ENCODE measurements around the gene HADH.
"Not testable (repeated sequence)": the region's sequence is repeated elsewhere in the genome, so short reads cannot be mapped to it uniquely, and the experiment has no call there.

GRCh38 chr4:107967519-107967918 is 22.2 kb upstream of the HADH start:
- not testable (repeated sequence) for TF ChIP-seq CTCF (IDR thresholded peaks at IDR 0.05; ENCODE audit: low read depth, low read length, missing input control); RAD21 (IDR thresholded peaks at IDR 0.05); GABPA (IDR thresholded peaks at IDR 0.05 in 1 of 2, conservative IDR thresholded peaks at IDR 0.05 in 1 of 2); REST (IDR thresholded peaks at IDR 0.05); MAX (IDR thresholded peaks at IDR 0.05); EGR1 (IDR thresholded peaks at IDR 0.05; ENCODE audit: low read depth in 2 of 2); FOXA1 (IDR thresholded peaks at IDR 0.05)

Data from liver (tissue), 3 donors.